HepG2 (cell line): ENCODE data around the gene PEBP1. TPM values are rescaled to one million over a fixed set of nuclear protein-coding genes. Genes with fewer than 3 reads are reported as not detected.
A peak's percentile ranks its signal among the peaks of the same experiment; 100 is the strongest.

Experiments
- ASH2L ChIP-seq: fragments of 300-600, 200-600 bp; sonication (generic); IDR thresholded peaks from 2 replicates; pipeline ENCODE4 v1.7.0; 2017; ENCODE audit warnings: low read depth, mild to moderate bottlenecking, moderate library complexity, mixed read lengths, low read length; ENCODE audit not compliant: insufficient read length
- ELK4 ChIP-seq: sonication (generic); formaldehyde crosslinking; IDR thresholded peaks from 2 replicates; pipeline ENCODE4 v1.9.0; 2021; ENCODE audit warnings: missing genetic modification reagents, borderline replicate concordance
- EP300 ChIP-seq, 3 experiments: sonication (generic) in 1 of 3; formaldehyde crosslinking in 1 of 3; IDR thresholded peaks; 2 replicates each; pipeline versions ENCODE4 v1.5.1 to v1.6.1; 2011 to 2020; ENCODE audit warnings: low read depth in 2 of 3, low read length in 2 of 3, borderline replicate concordance in 1 of 3, improper control_type of control experiment in 1 of 3, mild to moderate bottlenecking in 1 of 3, missing genetic modification reagents in 1 of 3, moderate library complexity in 1 of 3
- FOXA1 ChIP-seq, 2 experiments: fragments of 450-650 bp in 1 of 2; sonication (generic) in 1 of 2; formaldehyde crosslinking in 1 of 2; IDR thresholded peaks; 2 replicates each; pipeline versions ENCODE4 v1.4.0 to v1.6.1; 2016 to 2020; ENCODE audit warnings: missing genetic modification reagents in 1 of 2
- HNF4A ChIP-seq: sonication (generic); formaldehyde crosslinking; IDR thresholded peaks from 2 replicates; pipeline ENCODE4 v1.4.0; 2020; ENCODE audit warnings: missing genetic modification reagents
- HOXA9 ChIP-seq: sonication (generic); formaldehyde crosslinking; IDR thresholded peaks from 2 replicates; pipeline ENCODE4 v1.8.1; 2022; ENCODE audit warnings: missing genetic modification reagents, mild to moderate bottlenecking, moderate library complexity, borderline replicate concordance
- MED1 ChIP-seq: sonication (generic); formaldehyde crosslinking; IDR thresholded peaks from 2 replicates; pipeline ENCODE4 v1.4.0; 2020; ENCODE audit warnings: missing genetic modification reagents
- MEIS1 ChIP-seq: sonication (generic); formaldehyde crosslinking; IDR thresholded peaks from 2 replicates; pipeline ENCODE4 v1.9.0; 2021; ENCODE audit warnings: mild to moderate bottlenecking, missing genetic modification reagents, moderate library complexity, borderline replicate concordance
- NCOA2 ChIP-seq: sonication (generic); formaldehyde crosslinking; IDR thresholded peaks from 2 replicates; pipeline ENCODE4 v1.8.0; 2022; ENCODE audit warnings: inconsistent platforms
- NCOR1 ChIP-seq: fragments of 200-600 bp; sonication (generic); IDR thresholded peaks from 2 replicates; pipeline ENCODE4 v1.7.0; 2017; ENCODE audit warnings: antibody characterized with exemption, low read length, borderline replicate concordance
- POGZ ChIP-seq: sonication (generic); formaldehyde crosslinking; IDR thresholded peaks from 2 replicates; pipeline ENCODE4 v1.4.0; 2020; ENCODE audit warnings: mild to moderate bottlenecking, missing genetic modification reagents
- RCOR2 ChIP-seq: IDR thresholded peaks from 2 replicates; pipeline ENCODE4 v1.6.1; 2016; ENCODE audit warnings: missing biosample characterization, missing genetic modification reagents
- SIX1 ChIP-seq: sonication (generic); formaldehyde crosslinking; IDR thresholded peaks from 2 replicates; pipeline ENCODE4 v1.4.0; 2020; ENCODE audit warnings: missing genetic modification reagents, borderline replicate concordance
- SMAD3 ChIP-seq: sonication (generic); formaldehyde crosslinking; IDR thresholded peaks from 2 replicates; pipeline ENCODE4 v1.4.0; 2020; ENCODE audit warnings: missing genetic modification reagents
- SNAPC2 ChIP-seq: sonication (generic); formaldehyde crosslinking; IDR thresholded peaks from 2 replicates; pipeline ENCODE4 v1.8.1; 2022; ENCODE audit warnings: mild to moderate bottlenecking, missing genetic modification reagents
- TEAD3 ChIP-seq: optimal IDR thresholded peaks from 2 replicates; pipeline ENCODE3; 2016; ENCODE audit warnings: borderline replicate concordance
- THRA ChIP-seq: sonication (generic); formaldehyde crosslinking; IDR thresholded peaks from 2 replicates; pipeline ENCODE4 v1.4.0; 2020; ENCODE audit warnings: missing genetic modification reagents, borderline replicate concordance
- ZMYM2 ChIP-seq: sonication (generic); formaldehyde crosslinking; IDR thresholded peaks from 2 replicates; pipeline ENCODE4 v1.8.0; 2022; ENCODE audit warnings: mild to moderate bottlenecking, missing genetic modification reagents
- ZNF12 ChIP-seq: sonication (generic); formaldehyde crosslinking; IDR thresholded peaks from 2 replicates; pipeline ENCODE4 v1.5.0; 2020; ENCODE audit warnings: missing genetic modification reagents
- ZNF335 ChIP-seq: sonication (generic); formaldehyde crosslinking; IDR thresholded peaks from 2 replicates; pipeline ENCODE4 v1.4.0; 2020; ENCODE audit warnings: missing genetic modification reagents
- ZNF564 ChIP-seq: sonication (generic); formaldehyde crosslinking; IDR thresholded peaks from 2 replicates; pipeline ENCODE4 v1.8.1; 2023; ENCODE audit warnings: mild to moderate bottlenecking, missing genetic modification reagents
- ZSCAN29 ChIP-seq: sonication (generic); formaldehyde crosslinking; conservative IDR thresholded peaks from 2 replicates; pipeline ENCODE4 v1.4.0; 2020; ENCODE audit warnings: mild to moderate bottlenecking, missing genetic modification reagents
- polyA plus RNA-seq, 8 experiments: library from polyadenylated mRNA; depleted of rRNA in 3 of 8; stranded (reverse) in 7 of 8; unstranded in 1 of 8; fragments of >200 nt; fragmentation: Illumina TruSeq in 4 of 8; extraction: Trizol in 4 of 8; gene quantifications; 2 replicates each; pipeline versions ENCODE4 v1.2.1 to v1.2.3, GENCODE V29; 2011 to 2016; ENCODE audit warnings: low read depth in 4 of 8, missing spikeins in 1 of 8, mixed read lengths in 1 of 8; ENCODE audit not compliant: insufficient read depth in 1 of 8
- total RNA-seq, 5 experiments: library from RNA; depleted of rRNA; stranded (reverse); fragments of >200 nt; fragmentation: Illumina TruSeq; extraction: Trizol; gene quantifications; 2 replicates each; pipeline ENCODE4 v1.2.3, GENCODE V29; 2016; ENCODE audit warnings: low read depth in 1 of 5
- TF ChIP-seq, protein P1 (sequence below): IDR thresholded peaks from 2 replicates; pipeline ENCODE4 v1.6.1; 2018; ENCODE audit warnings: missing genetic modification reagents, mild to moderate bottlenecking, missing compliant biosample characterization
- TF ChIP-seq, protein P2 (sequence below): sonication (generic); formaldehyde crosslinking; IDR thresholded peaks from 2 replicates; pipeline ENCODE4 v1.4.0; 2020; ENCODE audit warnings: missing genetic modification reagents, borderline replicate concordance

Gene PEBP1
- total and polyA plus RNA-seq, 2 of the 13 experiments (the other 11 are each of a cell fraction or from before 2014, with no cell fraction given): 538 to 1,505 TPM

DNA sequence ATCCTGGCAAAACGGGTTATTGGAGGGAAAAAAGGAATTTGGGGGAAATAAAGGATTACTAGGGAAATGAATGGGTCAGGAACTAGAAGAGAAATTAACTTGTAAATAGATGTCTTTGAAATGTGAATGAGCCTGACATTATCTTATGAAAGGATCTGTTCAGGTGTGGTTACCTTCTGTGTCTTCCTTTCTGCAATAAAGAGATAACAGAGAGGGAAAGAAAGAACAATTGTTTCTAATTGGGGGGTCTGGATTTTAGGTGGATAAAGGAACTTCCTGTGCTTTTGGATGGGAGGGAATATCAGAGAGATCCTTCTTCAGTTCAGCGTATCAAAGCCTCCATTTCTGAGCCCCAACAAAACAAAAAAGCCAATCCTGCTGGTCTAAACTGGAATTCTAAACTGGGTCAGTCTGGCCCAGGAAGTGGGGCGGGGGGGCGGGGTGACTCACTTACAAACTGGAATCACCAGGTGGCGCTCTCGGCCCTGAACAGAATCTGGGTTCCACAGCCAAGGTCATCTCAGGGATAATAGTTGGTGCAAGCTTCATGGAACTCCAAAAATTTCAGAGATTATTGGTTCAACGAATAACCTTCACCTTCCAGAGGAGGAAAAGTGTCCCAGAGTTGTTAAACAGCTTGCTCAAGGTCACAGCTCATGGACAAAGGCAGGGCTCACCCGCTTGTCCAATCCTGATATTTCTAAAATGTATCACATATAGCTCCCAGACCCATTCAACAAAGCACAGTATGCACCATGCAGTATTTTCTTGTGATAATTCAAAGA, 15.2 kb upstream of the PEBP1 start (continued):
- TF ChIP-seq, protein P1, sequence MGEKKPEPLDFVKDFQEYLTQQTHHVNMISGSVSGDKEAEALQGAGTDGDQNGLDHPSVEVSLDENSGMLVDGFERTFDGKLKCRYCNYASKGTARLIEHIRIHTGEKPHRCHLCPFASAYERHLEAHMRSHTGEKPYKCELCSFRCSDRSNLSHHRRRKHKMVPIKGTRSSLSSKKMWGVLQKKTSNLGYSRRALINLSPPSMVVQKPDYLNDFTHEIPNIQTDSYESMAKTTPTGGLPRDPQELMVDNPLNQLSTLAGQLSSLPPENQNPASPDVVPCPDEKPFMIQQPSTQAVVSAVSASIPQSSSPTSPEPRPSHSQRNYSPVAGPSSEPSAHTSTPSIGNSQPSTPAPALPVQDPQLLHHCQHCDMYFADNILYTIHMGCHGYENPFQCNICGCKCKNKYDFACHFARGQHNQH: 0 out of 2 replicates have a peak, but pooled peaks have one; percentile 41
- peak; percentile 80; the same call in 1 of the 2 replicates for TF ChIP-seq THRA (CRISPR knock-in tag)
- TF ChIP-seq HOXA9: no peak
- no peak for TF ChIP-seq FOXA1 (IDR thresholded peaks at IDR 0.05)
- peak; percentile 35; the same call in 1 of the 2 replicates for TF ChIP-seq FOXA1 (CRISPR knock-in tag; IDR thresholded peaks at IDR 0.05)
- 0 out of 2 replicates have a peak, but pooled peaks have one; percentile 44 for TF ChIP-seq POGZ (CRISPR knock-in tag)
- 0 out of 2 replicates have a peak, but pooled peaks have one; percentile 22 for TF ChIP-seq ZMYM2 (CRISPR knock-in tag)
- TF ChIP-seq SIX1 (CRISPR knock-in tag): 0 out of 2 replicates have a peak, but pooled peaks have one; percentile 16
- peak; percentile 73 for TF ChIP-seq HNF4A
- peak; percentile 78 for TF ChIP-seq NCOA2 (CRISPR knock-in tag)
- peak; percentile 97 for TF ChIP-seq ZNF335
- TF ChIP-seq ELK4 (CRISPR knock-in tag): no peak
- TF ChIP-seq NCOR1: peak; percentile 64; the same call in 1 of the 2 replicates
- peak in 1 of 2 experiments; percentile 66; a peak in 2 of 4 replicates for TF ChIP-seq EP300 (IDR thresholded peaks at IDR 0.05; ENCODE audit: low read depth in 2 of 2, low read length in 2 of 2)
- peak; percentile 37; the same call in 1 of the 2 replicates for TF ChIP-seq EP300 (CRISPR knock-in tag; IDR thresholded peaks at IDR 0.05; ENCODE audit: borderline replicate concordance)
- TF ChIP-seq ZNF12: 0 out of 2 replicates have a peak, but pooled peaks have one; percentile 25
- TF ChIP-seq ZSCAN29 (CRISPR knock-in tag): 0 out of 2 replicates have a peak, but pooled peaks have one; percentile 21
- TF ChIP-seq SNAPC2 (CRISPR knock-in tag): no peak
- peak; percentile 58 for TF ChIP-seq ASH2L
- 0 out of 2 replicates have a peak, but pooled peaks have one; percentile 31 for TF ChIP-seq RCOR2 (CRISPR knock-in tag)
- TF ChIP-seq MEIS1 (CRISPR knock-in tag): 0 out of 2 replicates have a peak, but pooled peaks have one; percentile 42
- TF ChIP-seq, protein P2, sequence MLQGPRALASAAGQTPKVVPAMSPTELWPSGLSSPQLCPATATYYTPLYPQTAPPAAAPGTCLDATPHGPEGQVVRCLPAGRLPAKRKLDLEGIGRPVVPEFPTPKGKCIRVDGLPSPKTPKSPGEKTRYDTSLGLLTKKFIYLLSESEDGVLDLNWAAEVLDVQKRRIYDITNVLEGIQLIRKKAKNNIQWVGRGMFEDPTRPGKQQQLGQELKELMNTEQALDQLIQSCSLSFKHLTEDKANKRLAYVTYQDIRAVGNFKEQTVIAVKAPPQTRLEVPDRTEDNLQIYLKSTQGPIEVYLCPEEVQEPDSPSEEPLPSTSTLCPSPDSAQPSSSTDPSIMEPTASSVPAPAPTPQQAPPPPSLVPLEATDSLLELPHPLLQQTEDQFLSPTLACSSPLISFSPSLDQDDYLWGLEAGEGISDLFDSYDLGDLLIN (CRISPR knock-in tag): no peak
- peak; percentile 85 for TF ChIP-seq TEAD3 (CRISPR knock-in tag)
- TF ChIP-seq ZNF564 (CRISPR knock-in tag): no peak
- peak; percentile 81 for TF ChIP-seq MED1 (CRISPR knock-in tag)
- 0 out of 2 replicates have a peak, but pooled peaks have one; percentile 45 for TF ChIP-seq SMAD3 (CRISPR knock-in tag)
